ENCODE results near the gene CD300LG. TPM values are rescaled to one million over a fixed set of nuclear protein-coding genes. Genes with fewer than 3 reads are reported as not detected.

Gene CD300LG
- total RNA-seq, 1 experiment from 2014 or later = not detected

DNA sequence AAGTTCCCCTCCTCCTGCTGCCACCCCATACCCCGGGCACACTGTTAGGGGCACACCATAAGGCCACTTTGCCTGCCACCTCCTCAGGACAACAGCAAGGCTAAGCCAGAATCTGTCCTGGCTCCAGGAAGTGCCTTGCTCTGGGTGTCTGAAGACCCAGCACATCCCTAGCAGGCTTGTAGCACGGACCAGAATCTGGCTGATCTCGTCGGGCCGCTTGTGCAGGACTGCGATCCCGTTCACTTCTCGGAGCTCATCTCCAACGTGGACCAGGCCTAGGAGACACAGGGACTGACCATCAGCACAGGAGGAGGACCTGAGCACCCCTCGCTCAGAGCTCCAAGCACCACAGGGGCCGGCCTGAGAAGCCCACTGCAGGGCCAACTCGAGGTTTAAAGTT is 21.4 kb upstream of the CD300LG start:
- DNase-seq (ENCODE audit: low spot score) = no peak

DNA sequence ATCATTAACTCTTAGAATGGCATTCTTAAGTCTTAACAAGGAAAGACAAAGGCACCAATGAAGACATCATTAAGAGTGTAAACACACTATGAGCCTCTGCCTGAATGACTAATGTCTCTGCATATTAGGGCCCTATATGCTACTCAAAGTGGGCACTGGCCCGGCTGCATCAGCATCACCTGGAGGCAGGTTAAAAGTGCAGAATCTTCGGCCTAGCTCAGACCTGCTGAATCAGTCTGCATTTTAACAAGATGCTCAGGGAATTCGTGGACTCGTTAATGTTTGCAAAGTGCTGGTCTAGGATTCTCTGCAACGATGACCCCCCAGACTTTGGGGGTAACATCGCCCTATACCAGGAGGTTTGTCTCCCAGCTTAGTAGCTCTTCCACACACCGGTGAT is 20.8 kb upstream of the CD300LG start:
- no peak for DNase-seq (ENCODE audit: low spot score)

DNA sequence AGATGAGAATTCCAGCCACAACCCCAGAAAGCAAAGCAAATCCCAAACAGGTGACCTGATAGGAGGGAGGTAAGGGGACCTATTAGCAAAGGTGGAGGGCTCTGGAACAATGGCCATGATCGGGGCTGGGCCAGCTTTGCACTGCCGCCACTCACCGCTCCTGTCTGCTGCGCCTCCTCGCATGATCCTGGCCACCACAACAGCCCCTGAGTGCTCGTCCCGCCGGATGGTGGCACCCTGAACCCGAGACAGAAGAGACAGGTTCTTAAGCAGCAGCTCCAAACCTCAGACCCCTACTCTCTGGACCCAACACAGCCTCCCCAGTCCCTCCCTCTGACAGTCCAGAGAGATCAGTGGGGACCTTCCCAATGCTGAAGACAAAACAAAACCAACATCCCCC is 19.4 kb upstream of the CD300LG start:
- DNase-seq (ENCODE audit: low spot score) = no peak

DNA sequence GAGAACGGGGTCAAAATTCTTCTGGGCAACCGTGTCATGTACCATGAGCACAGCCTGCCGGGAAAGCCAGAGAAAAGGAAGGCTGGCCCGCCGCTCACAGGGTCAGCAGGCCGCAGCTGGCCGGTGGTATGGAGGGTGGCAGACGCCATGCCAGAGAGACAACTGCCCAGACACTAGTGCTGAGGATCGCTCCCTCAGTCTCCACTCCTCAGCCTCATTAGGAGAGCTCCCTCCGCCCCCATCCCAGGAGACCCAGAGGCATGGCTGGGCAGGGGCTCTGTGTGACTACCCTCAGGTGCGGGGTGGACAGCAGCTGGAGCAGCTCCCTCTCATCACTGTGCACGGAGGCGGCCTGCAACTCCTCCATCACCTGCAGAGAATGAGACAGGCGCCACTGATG is 17.2 kb upstream of the CD300LG start:
- DNase-seq (ENCODE audit: low spot score) = no peak

DNA sequence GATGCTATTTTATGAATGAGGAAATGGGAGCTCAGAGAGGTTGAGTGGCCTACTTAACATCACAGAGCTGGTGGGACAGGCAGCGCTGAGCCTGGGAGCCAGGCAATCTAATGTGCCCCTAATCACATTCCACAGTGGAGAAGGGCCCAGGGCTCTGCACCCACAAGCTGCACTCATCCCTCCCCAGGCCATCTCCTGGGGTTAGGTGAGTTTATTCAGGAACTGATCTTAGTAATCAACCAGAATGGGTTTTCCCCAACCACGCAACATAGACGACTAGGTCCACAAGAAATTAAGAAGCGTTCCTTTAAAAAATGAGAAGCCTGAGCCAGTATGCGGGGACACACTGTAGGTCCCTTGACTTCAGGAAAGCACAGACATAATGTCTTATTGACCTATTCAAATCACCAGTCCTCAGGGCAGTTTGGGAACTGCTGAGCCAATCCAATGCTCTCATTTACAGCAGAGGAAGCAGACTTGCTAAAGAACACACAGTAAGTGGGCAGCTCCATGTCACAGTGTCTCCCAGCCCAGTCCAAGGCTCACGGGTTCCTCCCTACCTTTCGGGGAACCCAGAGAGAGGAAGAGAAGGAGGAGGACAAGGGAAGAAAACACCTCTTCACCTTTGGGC is 16.4 kb upstream of the CD300LG start:
- DNase-seq (ENCODE audit: low spot score) = no peak

DNA sequence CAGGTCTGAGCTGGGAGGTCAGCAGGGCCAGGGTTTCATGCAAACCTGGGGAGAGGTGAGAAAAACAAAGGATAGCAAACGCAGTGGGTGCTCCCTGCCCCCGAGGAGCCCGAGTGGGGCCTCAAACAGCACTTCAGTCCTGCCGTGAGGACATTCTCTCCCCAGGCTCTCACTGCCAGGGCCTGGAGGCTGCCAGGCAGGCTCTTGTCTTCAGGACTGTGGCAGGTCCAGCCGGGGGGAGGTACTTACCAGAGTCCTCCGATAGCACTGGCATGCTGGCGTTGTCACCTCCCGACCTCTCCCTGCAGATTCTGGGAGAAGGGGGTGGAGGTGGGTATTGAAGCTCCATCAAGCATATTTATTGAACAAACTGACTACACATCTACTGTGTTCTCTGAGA is 15.3 kb upstream of the CD300LG start:
- DNase-seq (ENCODE audit: low spot score) = no peak

DNA sequence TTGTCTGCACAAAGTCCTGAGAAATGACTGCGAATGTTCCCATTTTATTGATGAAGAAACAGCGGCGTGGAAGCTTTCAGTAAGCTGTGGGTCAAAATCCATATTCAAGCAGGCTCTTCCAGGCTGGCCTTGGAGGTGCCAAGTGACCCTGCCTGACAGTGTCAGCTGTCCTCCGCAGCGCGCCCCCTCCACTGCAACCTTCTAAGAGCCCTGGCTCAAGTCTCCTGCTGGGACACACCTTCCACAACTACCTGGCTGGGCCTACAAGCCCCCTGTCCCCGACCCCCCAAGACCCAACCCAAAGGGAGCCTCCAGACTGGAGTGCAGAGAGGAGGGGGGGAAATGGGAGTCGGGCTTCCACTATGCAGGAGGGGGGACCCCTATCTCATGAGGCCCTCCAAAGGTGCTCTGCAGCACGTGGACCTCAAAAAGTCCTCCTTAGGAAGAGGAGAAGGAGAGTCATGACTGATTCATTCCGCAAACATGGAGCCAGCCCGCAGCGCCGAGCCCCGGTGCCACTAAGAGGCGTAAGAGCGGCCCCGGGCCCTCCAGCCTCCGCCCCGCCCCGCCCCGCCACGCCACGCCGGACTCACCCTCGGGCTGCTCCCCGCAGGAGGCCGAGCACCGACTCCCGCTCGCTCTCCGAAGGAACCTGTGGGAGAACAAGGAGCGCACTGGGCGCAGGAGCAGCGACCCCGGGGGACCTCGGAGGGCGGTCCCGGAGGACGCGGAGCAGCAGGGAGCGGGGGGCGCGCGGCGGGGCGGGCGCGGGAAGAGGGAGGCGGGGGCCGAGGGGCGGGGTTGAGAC is 14.6 kb upstream of the CD300LG start:
- peak; percentile 57 for DNase-seq (ENCODE audit: low spot score)

DNA sequence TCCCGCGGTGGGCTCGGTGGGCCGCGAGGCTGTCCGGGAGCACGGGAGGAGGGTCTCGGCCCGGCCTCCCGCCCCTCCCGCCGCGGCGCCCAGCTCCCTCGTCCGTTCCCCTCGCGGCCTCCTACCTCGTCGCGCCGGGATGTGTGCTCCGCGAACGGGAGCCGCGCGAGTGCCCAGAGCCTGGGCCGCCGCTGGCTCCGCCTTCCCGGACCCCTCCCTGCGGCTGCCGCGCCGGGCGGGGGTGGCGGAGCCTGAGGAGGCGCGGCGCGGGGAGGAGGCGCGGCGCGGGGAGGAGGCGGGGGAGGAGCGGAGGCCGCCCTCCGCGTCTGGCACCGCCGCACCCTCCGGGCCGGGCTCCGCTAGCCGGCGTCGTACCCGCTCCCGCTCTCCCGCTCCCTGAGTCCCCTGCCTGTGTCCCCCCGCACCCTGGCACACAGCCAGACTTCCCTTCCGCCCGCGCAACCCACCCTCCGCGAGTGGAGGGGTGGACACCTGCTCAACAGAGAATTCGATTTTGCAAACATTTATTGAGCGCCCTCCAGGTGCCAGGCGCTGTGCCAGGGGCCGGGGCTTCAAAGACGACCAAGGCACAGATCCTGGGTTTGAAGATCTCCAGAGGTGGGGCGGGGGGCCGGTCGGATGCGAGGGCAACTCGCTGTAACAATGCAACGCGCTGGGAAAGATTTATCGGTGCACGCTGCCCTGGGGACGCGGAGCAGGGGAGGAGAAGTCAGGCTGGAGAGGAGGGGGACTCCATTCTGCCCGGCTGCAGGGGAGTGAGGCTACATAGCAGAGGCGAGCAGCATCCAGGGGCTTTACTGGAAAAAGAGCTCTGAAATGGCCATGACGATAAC is 13.8 kb upstream of the CD300LG start, which contains the start of gene MPP3:
MPP3 (minus strand) TSS at position 171 of the 854 bp plus-strand sequence. CDS start 1,240 bp downstream, outside the sequence.
- DNase-seq (ENCODE audit: low spot score) = peak; percentile 53

DNA sequence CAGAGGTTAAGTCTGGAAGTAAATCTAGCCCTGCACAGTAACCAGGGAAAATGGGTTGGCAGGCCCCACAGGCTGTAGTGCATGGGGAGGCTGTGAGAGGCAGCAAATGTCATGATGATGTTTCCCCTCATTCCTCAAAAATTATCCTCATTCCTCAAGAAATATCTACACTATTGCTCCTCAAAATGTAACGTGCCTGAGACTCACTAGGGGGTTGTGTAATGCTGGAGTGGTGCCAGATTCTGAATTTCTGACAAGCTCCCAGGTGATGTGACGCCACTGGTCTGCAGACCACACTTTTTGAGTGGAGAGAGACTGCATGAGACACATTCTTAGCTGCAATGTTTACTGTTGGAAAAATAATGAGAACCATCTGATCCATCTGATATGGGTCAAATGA is 12.9 kb upstream of the CD300LG start:
- no peak for DNase-seq (ENCODE audit: low spot score)

DNA sequence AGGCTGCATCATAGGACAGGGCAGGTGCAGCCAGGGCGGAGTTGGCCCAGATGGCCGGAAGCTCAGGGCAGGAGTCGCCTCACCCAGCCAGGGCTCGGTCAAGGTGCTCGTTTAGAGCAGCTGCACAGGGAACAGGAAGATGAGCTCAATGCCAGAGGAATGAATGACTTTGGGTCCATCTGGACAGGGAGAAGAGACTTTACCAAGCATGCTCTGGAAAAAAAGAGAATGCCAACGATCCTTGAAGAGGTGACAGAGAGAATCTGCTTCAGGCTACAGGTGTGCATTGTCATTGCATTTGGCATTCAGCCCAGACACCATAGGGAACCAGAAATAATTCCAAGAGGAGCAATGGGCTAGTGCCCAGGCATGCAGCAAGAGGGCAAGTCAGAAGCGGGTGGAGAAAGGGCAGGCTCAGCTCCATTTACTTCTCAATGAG is 7.3 kb upstream of the CD300LG start:
- peak; percentile 50 for DNase-seq (ENCODE audit: low spot score)

DNA sequence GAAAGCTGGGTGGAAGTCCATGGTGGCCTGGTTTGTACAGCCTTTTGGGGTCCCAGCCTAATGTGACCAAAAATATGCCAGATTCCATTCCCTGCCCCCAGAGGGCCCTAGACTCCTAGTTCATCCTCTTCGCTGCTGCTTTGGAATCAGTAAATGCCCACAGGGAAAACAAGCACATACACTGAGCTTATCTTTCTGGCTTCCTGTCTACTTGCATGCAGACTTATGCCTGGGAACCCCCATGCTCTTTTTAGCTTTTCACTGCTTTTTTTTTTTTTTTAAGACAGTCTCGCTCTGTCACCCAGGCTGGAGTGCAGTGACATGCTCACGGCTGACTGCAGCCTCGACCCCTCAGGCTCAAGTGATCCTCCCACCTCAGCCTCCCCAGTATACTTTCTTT is 6.2 kb upstream of the CD300LG start:
- peak; percentile 45 for DNase-seq (ENCODE audit: low spot score)

DNA sequence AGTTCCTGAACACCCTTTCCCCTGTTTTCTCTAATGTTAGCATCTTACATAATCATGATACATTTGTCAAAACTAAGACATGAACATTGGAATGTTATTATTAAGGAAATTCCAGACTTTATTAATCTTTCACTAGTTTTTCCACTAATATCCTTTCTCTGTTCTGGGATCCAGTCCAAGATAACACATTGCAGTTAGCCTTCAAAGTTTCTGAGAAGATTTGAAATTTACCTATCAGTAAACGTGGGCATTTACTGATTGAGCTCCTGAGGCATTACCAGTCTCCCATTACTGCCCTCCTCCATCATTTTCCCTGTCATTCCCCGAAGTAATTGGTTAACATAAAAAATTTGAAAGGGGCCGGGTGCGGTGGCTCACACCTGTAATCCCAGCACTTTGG is 5.7 kb upstream of the CD300LG start:
- DNase-seq (ENCODE audit: low spot score) = no peak

DNA sequence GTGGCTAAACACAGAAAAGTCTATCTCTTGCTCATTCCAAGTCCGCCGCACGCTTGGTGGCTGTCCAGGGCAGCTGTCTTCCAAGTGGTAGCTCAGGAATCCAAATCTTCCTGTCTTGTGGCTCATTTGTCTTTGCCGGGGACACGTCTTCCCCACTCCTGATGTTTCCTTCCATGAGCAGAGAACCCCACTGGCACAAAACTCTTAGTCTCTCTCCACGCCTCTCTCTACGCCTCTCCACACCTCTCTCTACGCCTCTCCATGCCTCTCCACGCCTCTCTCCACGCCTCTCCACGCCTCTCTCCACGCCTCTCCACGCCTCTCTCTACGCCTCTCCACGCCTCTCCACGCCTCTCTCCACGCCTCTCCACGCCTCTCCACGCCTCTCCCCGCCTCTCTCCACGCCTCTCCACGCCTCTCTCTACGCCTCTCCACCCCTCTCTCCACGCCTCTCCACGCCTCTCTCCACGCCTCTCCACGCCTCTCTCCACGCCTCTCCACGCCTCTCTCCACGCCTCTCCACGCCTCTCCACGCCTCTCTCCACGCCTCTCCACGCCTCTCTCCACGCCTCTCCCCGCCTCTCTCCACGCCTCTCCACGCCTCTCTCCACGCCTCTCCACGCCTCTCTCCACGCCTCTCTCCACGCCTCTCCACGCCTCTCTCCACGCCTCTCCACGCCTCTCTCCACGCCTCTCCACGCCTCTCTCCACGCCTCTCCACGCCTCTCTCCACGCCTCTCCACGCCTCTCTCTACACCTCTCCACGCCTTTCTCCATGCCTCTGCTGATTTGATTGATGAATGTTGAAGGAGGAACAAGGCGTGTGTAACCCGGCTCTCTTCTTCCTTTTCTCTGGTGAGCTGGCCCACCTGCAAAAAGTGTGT is 4.6 kb upstream of the CD300LG start:
- DNase-seq (ENCODE audit: low spot score) = peak; percentile 81

DNA sequence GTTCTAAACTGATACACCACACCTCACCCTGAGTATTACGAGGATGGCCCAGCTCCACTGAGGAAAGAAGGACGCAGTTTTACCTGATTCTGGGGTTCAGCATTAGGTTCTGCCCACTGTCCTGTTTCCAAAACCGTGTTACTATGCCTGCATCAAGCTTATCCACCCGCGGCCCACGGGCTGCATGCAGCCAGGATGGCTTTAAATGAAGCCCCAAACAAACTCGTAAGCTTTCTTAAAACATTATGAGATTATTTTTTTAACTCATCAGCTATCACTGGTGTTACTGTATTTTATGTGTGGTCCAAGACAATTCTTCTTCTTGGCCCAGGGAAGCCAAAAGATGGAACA is 4.0 kb upstream of the CD300LG start:
- no peak for DNase-seq (ENCODE audit: low spot score)

DNA sequence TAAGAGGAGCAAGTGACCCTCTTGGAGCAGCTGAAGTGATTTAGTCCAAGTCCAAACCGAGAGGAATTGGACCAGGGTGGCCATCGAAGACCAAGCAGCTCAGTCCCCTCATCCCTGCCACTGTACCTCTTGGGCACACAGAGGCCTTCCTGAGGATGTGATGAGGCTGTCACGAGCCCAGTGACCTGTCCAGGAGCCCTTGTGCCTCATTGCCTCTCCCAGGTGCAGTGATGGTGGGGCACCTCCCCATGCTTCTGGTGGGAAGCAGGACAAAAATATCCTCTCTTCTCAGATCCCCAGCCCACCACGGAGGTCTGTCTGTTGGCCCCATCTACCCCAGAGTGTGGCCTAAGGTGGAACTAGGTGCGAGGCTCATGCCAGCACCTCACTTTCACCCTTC is 2.7 kb upstream of the CD300LG start:
- DNase-seq (ENCODE audit: low spot score) = no peak

DNA sequence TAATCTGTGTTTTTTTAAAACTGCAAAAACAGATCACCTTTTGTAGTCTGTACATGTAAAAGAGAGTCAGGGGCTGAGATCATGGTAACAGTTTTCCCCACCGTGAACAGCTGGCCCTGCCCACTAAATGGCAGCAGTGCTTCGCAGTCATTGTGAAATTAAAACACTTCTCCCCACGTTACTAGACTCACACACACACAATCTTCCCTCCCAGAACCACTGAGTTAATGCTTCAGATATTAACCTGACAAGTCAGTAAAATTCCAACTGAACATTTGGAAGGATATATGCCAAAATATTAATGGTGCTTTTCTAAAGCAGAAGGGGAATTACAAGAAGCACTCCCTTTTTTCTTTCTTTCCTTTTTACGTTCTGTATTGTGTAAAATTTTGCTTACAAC is 1.2 kb upstream of the CD300LG start:
- no peak for DNase-seq (ENCODE audit: low spot score)

DNA sequence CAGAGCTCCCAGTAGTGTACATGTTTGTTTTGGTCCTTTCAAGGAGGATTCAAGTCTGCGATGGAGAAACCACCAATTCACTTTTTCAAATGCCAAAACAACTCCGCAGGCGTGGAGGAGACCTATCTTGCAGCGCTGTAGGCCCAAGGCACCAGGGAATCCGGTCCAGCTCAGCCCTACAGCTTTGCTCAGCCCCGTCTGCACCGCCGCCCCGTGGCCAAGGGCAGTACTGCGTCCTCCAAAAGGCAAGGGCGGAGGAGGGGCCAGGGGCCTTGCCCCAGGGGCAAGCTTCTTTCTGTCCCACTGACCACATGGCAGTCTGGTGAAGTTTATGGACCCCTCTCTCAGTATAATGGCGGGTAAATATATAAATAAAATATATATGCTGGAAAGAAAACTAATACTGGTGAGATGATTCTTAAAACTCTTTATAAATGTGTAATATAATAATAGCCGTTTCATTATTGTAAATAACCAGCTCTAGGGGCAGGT is 709 bp upstream of the CD300LG start:
- peak; percentile 69 for DNase-seq (ENCODE audit: low spot score)

DNA sequence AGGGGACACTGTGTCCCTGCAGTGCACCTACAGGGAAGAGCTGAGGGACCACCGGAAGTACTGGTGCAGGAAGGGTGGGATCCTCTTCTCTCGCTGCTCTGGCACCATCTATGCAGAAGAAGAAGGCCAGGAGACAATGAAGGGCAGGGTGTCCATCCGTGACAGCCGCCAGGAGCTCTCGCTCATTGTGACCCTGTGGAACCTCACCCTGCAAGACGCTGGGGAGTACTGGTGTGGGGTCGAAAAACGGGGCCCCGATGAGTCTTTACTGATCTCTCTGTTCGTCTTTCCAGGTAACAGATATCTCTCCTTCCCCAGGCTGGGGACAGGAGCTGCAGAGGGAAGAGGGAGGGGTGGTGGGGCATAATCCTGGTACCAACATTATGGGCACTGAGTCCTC is 1.6 kb downstream of the CD300LG start:
- DNase-seq (ENCODE audit: low spot score) = no peak

DNA sequence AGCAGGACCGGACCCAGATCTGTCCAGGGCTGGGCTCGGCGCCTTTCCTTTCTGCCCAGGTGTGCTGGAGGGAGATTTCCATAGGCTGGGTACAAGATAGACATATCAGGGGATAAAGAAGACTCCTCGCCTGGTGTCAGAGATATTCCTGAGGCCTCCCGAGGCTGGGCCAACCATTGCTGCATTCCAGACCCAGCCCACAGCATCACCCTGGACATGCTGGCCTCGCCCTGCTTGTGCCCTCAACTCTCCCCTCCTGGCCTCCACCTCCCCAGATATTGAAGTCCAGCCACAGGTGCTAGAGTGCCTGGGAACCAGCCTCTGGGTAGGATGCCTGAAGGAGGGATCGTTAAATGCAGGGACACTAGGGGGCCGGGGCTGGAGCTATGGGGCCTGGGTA is 2.1 kb downstream of the CD300LG start:
- no peak for DNase-seq (ENCODE audit: low spot score)

DNA sequence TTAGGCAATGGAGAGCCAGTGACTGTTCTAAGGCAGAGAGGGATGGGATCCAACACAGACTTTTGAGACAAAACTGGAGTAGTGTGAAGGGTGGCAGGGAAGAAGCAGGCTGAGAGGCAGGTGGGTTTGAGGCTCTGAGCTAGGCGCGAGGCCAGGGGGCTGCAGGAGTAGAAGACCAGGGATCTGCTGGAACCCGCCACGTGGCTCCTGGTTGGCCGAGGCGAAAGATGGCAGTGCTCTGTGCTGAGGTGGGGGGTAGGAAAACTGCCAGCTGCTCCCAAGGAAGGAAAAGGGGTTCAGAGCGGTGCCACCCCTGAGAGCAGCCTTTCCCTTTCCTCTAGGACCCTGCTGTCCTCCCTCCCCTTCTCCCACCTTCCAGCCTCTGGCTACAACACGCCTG is 5.6 kb downstream of the CD300LG start:
- DNase-seq (ENCODE audit: low spot score) = no peak

DNA sequence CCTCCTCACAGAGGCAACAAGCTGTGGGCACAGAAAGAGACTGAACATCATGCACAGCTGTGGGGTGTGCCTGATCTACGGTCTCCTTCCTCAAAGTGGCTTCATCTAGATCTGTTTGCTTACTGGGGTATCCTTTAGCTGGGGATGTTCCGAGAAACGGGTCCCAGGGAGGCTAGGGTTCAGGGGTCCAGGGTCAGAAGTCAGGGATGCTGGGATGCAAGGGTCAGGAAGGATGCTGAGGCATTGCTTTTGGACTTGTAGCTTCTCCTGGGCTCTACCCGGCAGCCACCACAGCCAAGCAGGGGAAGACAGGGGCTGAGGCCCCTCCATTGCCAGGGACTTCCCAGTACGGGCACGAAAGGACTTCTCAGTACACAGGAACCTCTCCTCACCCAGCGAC is 6.6 kb downstream of the CD300LG start:
- no peak for DNase-seq (ENCODE audit: low spot score)

All from A172 (cell line).